ENCODE data around the gene FKBP8. TPM values are rescaled to one million over a fixed set of nuclear protein-coding genes. Genes with fewer than 3 reads are reported as not detected.

FKBP8 gene
- total RNA-seq: 300 and 360 TPM in 2 replicates

GRCh38 chr19:18542941-18543813 is at the start of gene FKBP8:
TSS of gene FKBP8 (minus strand) at chr19:18543573. CDS start at chr19:18541970, 1,603 bp downstream.

GRCh38 chr19:18588611-18589379 is 45.4 kb upstream of the FKBP8 start, which contains the start of gene REX1BD:
TSS of gene REX1BD (plus strand) at chr19:18588798. CDS start at chr19:18588802, 4 bp downstream.

GRCh38 chr19:18571564-18572344 is 28.4 kb upstream of the FKBP8 start, which contains the start of gene UBA52:
TSS of gene UBA52 (plus strand) at chr19:18571857. CDS start at chr19:18573301, 1,444 bp downstream.

GRCh38 chr19:18557411-18558201 is 14.2 kb upstream of the FKBP8 start, which contains the start of gene KXD1:
TSS of gene KXD1 (plus strand) at chr19:18557870. CDS start at chr19:18562057, 4,187 bp downstream.

GRCh38 chr19:18521692-18522123 is 21.7 kb downstream of the FKBP8 start, which contains the start of gene ELL:
TSS of gene ELL (minus strand) at chr19:18522070. CDS start at chr19:18522055, 15 bp downstream.

Other genes starting within 250 kb of the FKBP8 start
- 465 and 615 TPM in 2 replicates for gene LSM4, start 220.5 kb downstream of the FKBP8 start, total RNA-seq
- 5.2 and 5.6 TPM in 2 replicates for gene PGPEP1, start 203.0 kb downstream of the FKBP8 start, total RNA-seq
- 2.2 and 30.3 TPM in 2 replicates for gene GDF15, start 157.4 kb downstream of the FKBP8 start, total RNA-seq
- gene LRRC25, start 146.0 kb downstream of the FKBP8 start, total RNA-seq: not detected in 2 replicates
- gene SSBP4, start 124.2 kb downstream of the FKBP8 start, total RNA-seq: 65.4 and 73.2 TPM in 2 replicates
- gene ISYNA1, start 105.4 kb downstream of the FKBP8 start, total RNA-seq: 14.0 and 15.5 TPM in 2 replicates
- gene ELL, start 21.5 kb downstream of the FKBP8 start, total RNA-seq: 16.2 and 20.6 TPM in 2 replicates
- gene KXD1, start 14.3 kb upstream of the FKBP8 start, total RNA-seq: 176 and 181 TPM in 2 replicates
- 814 and 912 TPM in 2 replicates for gene UBA52, start 28.3 kb upstream of the FKBP8 start, total RNA-seq
- 147 and 161 TPM in 2 replicates for gene REX1BD, start 45.2 kb upstream of the FKBP8 start, total RNA-seq
- 0.31 and 1.1 TPM in 2 replicates for gene CRLF1, start 63.2 kb upstream of the FKBP8 start, total RNA-seq
- gene TMEM59L, start 69.3 kb upstream of the FKBP8 start, total RNA-seq: not detected in 2 replicates
- gene KLHL26, start 93.5 kb upstream of the FKBP8 start, total RNA-seq: 2.7 and 5.9 TPM in 2 replicates
- gene CRTC1, start 140.1 kb upstream of the FKBP8 start, total RNA-seq: 0.80 and 3.0 TPM in 2 replicates
- gene COMP, start 247.7 kb upstream of the FKBP8 start, total RNA-seq: not detected in 2 replicates

All from hair follicular keratinocyte (primary cell).